ENCODE data around the gene NBEAL1. TPM values are rescaled to one million over a fixed set of nuclear protein-coding genes. Genes with fewer than 3 reads are reported as not detected.
"Not testable (repeated sequence)": the region's sequence is repeated elsewhere in the genome, so short reads cannot be mapped to it uniquely, and the experiment has no call there.

NBEAL1 gene
- total and polyA plus RNA-seq, 7 experiments from 2014 or later, result 6.2 to 15.9 (median 11.8) TPM

DNA sequence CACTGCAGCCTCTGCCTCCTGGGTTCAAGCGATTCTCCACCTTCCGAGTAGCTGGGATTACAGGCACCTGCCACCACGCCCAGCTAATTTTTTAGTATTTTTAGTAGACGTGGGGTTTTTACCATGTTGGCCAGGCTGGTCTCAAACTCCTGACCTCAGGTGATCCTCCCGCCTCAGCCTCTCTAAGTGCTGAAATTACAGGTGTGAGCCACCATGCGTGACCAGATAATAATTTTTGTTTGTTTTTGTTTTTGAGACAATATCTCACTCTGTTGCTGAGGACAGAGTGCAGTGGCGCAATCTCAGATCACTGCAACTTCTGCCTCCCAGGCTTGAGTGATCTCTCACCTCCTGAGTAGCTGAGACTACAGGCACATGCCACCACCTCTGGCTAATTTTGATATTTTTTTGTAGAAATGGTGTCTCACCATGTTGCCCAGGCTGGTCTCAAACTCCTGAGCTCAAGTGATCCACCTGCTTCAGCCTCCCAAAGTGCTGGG, 100.6 kb downstream of the NBEAL1 start:
- H3K9me3 Mint-ChIP-seq; H3K4me1 ChIP-seq (ENCODE audit: control insufficient read depth in 2 of 2, insufficient read depth in 2 of 2, low read length in 2 of 2); POLR2A ChIA-PET; H3K9me3 ChIP-seq (ENCODE audit: control insufficient read depth in 2 of 3, low read length in 3 of 3); intact Hi-C loops (cut with micrococcal nuclease); H3K4me3 Mint-ChIP-seq; H3K27ac ChIP-seq (ENCODE audit: low read depth, low read length); ATAC-seq; H3K27me3 ChIP-seq (ENCODE audit: control insufficient read depth in 2 of 2, insufficient read depth in 2 of 2, low read length in 2 of 2); H3K4me1 Mint-ChIP-seq; DNase-seq; H3K4me3 ChIP-seq (ENCODE audit: low read length); CTCF ChIA-PET; H3K27me3 Mint-ChIP-seq; H3K27ac Mint-ChIP-seq: not testable (repeated sequence)
- H3K36me3 ChIP-seq (ENCODE audit: control insufficient read depth in 2 of 3, insufficient read depth in 3 of 3, low read length in 3 of 3), result peaks cover 0 to 12% (median 0%) of the 10 kb centered on the region in 3 experiments
- H3K36me3 Mint-ChIP-seq, result peaks cover 4 to 30% (median 25%) of the 10 kb centered on the region in 5 donors

DNA sequence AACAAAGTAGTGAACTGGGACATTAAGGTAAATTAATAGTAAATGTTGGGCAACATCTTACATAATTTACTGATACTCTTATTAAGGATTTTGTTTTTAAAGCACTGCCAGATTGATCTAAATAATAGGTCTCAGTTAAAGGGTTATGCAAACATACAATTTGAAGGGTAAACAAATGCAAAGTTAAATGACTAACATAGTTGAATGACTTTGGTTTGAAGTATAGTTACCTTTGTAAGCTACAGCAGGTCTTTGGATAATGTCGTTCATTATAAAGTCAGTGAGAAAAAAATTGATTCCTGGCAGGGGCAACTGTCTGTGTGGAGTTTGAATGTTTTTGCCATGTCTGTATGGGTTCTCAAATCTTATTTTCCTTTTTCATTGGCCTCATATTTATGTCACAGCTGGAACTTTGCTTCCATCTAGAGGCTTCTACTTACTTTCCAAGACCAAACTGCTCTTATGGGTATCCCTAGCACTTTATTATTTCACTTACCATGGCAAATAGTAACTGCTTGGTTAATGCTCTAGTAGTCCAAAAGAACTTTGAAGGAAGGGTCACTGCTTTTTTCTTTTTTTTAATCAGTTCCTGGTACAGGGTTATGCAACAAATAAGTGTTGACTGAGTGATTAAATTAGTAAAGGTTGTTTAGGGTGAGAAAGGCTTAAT, 107.8 kb downstream of the NBEAL1 start:
- Histone ChIP-seq H3K4me1 (ENCODE audit: control insufficient read depth in 2 of 2, insufficient read depth in 2 of 2, low read length in 2 of 2) (no peaks in the 10 kb centered on the region), H3K4me3 (ENCODE audit: low read length) (no peak overlapping the region), H3K27me3 (ENCODE audit: control insufficient read depth in 2 of 2, insufficient read depth in 2 of 2, low read length in 2 of 2) (no peaks in the 10 kb centered on the region), H3K9me3 (ENCODE audit: control insufficient read depth in 2 of 3, low read length in 3 of 3) (no peaks in the 10 kb centered on the region), H3K36me3 (ENCODE audit: control insufficient read depth in 2 of 3, insufficient read depth in 3 of 3, low read length in 3 of 3) (no peaks in the 10 kb centered on the region), H3K27ac (ENCODE audit: low read depth, low read length) (no peak overlapping the region)
- POLR2A ChIA-PET, result interaction anchor here (0.5 kb wide), 1 partner anchor 592 kb away, joined by 4 read pairs; no protein-coding TSS in a partner anchor
- H3K4me3 Mint-ChIP-seq, result no peak overlapping the region
- DNase-seq (peak in 1 of 9 donors; percentile 2), ATAC-seq (no peak)
- no peaks in the 10 kb centered on the region for H3K4me1 Mint-ChIP-seq
- CTCF ChIA-PET, result interaction anchor here (0.6 kb wide), 1 partner anchor 54 kb away, joined by 3 read pairs; no protein-coding TSS in a partner anchor
- H3K36me3 Mint-ChIP-seq, result peaks cover 0 to 31% (median 5%) of the 10 kb centered on the region in 5 donors
- intact Hi-C loops (cut with micrococcal nuclease), result loop anchor here in 1 of 2 donors (1.0 to 10.0 kb wide), 2 partner anchors 291 to 548 kb away; no protein-coding TSS in a partner anchor
- H3K27ac Mint-ChIP-seq, result no peak overlapping the region
- no peaks in the 10 kb centered on the region for H3K9me3 Mint-ChIP-seq
- H3K27me3 Mint-ChIP-seq, result no peaks in the 10 kb centered on the region

DNA sequence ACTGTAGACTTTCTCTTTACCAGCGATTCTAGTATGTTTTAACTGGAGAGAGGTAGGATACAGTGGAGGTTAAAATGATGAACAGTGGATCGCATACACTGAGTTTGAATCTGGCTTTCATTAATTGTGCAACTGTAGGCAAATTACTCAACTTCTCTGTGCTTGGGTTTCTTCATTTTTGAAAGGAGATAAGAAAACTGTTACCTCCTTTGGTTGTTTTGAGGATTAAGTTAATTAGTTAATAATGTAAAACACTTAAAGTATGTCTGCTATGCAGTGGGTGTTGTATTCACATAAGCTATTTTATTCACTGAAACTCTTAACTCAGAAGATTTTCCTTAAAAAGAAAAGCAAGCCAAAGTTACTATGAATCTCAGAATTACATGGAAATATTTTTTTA, 112.3 kb downstream of the NBEAL1 start:
- Histone ChIP-seq H3K27me3 (ENCODE audit: control insufficient read depth in 2 of 2, insufficient read depth in 2 of 2, low read length in 2 of 2) (no peaks in the 10 kb centered on the region), H3K27ac (ENCODE audit: low read depth, low read length) (no peak overlapping the region), H3K36me3 (ENCODE audit: control insufficient read depth in 2 of 3, insufficient read depth in 3 of 3, low read length in 3 of 3) (no peaks in the 10 kb centered on the region), H3K9me3 (ENCODE audit: control insufficient read depth in 2 of 3, low read length in 3 of 3) (no peaks in the 10 kb centered on the region), H3K4me1 (ENCODE audit: control insufficient read depth in 2 of 2, insufficient read depth in 2 of 2, low read length in 2 of 2) (no peaks in the 10 kb centered on the region), H3K4me3 (ENCODE audit: low read length) (no peak overlapping the region)
- no peak for ATAC-seq
- intact Hi-C loops (cut with micrococcal nuclease), result loop anchor here in 1 of 2 donors (10.0 kb wide), 1 partner anchor 552 kb away; no protein-coding TSS in a partner anchor
- H3K27me3 Mint-ChIP-seq, result no peaks in the 10 kb centered on the region
- no peak for DNase-seq
- H3K9me3 Mint-ChIP-seq, result no peaks in the 10 kb centered on the region
- ChIA-PET CTCF (interaction anchor here (0.6 kb wide), 1 partner anchor 9 kb away, joined by 3 read pairs; no protein-coding TSS in a partner anchor), POLR2A (no interaction called here)
- peaks cover 0 to 33% (median 11%) of the 10 kb centered on the region in 5 donors for H3K36me3 Mint-ChIP-seq
- H3K4me1 Mint-ChIP-seq, result no peaks in the 10 kb centered on the region
- peak overlapping the region in 1 of 9 donors; percentile 14 for H3K27ac Mint-ChIP-seq
- H3K4me3 Mint-ChIP-seq, result no peak overlapping the region

DNA sequence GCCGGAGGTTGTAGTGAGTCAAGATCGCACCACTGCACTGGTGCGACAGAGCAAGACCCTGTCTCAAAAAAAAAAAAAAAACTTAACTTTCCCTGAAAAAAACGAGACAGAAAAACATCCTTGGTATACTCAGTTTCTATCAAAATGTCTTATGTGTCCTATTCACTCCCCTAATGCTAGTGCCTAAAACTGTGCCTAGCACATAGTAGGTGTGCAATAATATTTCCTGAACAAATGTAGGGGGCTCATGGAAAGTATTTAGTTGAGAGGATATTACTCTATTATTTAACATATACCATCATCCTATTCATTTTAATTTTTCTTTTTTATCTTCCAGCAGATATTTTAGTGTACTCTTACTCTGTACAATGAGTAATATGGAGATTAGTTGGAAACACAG, 120.4 kb downstream of the NBEAL1 start:
- no peak overlapping the region for H3K27ac Mint-ChIP-seq

DNA sequence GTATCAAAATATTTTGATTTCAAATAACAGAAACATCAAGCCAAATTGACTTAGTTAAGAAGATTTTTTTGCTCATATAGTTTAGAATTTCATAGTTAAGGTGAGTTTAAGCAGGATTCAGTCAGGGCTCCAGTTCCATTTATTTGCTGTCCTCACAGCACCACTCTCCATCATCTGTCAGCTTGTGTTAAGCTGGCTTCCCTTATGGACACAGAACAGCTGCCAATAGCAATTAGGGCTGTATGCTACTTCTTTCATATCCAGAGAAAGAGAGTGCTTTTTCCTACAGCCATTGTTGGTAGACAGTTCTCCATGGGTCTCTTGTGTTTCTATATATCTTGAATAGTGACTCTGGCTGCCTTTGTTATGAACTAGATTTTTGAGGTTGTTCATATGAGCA, 128.7 kb downstream of the NBEAL1 start:
- H3K4me1 Mint-ChIP-seq, result no peaks in the 10 kb centered on the region
- intact Hi-C loops (cut with micrococcal nuclease), result no loop called here
- H3K9me3 Mint-ChIP-seq, result no peaks in the 10 kb centered on the region
- H3K36me3 Mint-ChIP-seq, result peaks cover 0 to 14% (median 8%) of the 10 kb centered on the region in 5 donors
- DNase-seq, result no peak
- H3K27me3 ChIP-seq (ENCODE audit: control insufficient read depth in 2 of 2, insufficient read depth in 2 of 2, low read length in 2 of 2), result no peaks in the 10 kb centered on the region
- H3K36me3 ChIP-seq (ENCODE audit: control insufficient read depth in 2 of 3, insufficient read depth in 3 of 3, low read length in 3 of 3), result no peaks in the 10 kb centered on the region
- no peak overlapping the region for H3K27ac Mint-ChIP-seq
- no peaks in the 10 kb centered on the region for H3K4me1 ChIP-seq (ENCODE audit: control insufficient read depth in 2 of 2, insufficient read depth in 2 of 2, low read length in 2 of 2)
- H3K27ac ChIP-seq (ENCODE audit: low read depth, low read length), result no peak overlapping the region
- no peaks in the 10 kb centered on the region for H3K27me3 Mint-ChIP-seq
- H3K4me3 ChIP-seq (ENCODE audit: low read length), result no peak overlapping the region
- no peak for ATAC-seq
- CTCF ChIA-PET, result no interaction called here
- no peak overlapping the region for H3K4me3 Mint-ChIP-seq
- H3K9me3 ChIP-seq (ENCODE audit: control insufficient read depth in 2 of 3, low read length in 3 of 3), result no peaks in the 10 kb centered on the region
- POLR2A ChIA-PET, result no interaction called here

More for the DNA sequence above, 120.4 kb downstream of the NBEAL1 start:
- DNase-seq (no peak), ATAC-seq (no peak)
- Histone ChIP-seq H3K27me3 (ENCODE audit: control insufficient read depth in 2 of 2, insufficient read depth in 2 of 2, low read length in 2 of 2) (no peaks in the 10 kb centered on the region), H3K4me1 (ENCODE audit: control insufficient read depth in 2 of 2, insufficient read depth in 2 of 2, low read length in 2 of 2) (no peaks in the 10 kb centered on the region), H3K36me3 (ENCODE audit: control insufficient read depth in 2 of 3, insufficient read depth in 3 of 3, low read length in 3 of 3) (no peaks in the 10 kb centered on the region), H3K9me3 (ENCODE audit: control insufficient read depth in 2 of 3, low read length in 3 of 3) (no peaks in the 10 kb centered on the region), H3K4me3 (ENCODE audit: low read length) (no peak overlapping the region), H3K27ac (ENCODE audit: low read depth, low read length) (no peak overlapping the region)
- Mint-ChIP-seq H3K4me3 (no peak overlapping the region), H3K27me3 (no peaks in the 10 kb centered on the region), H3K36me3 (peaks cover 0 to 25% (median 0%) of the 10 kb centered on the region in 5 donors), H3K9me3 (no peaks in the 10 kb centered on the region), H3K4me1 (no peaks in the 10 kb centered on the region)
- CTCF ChIA-PET, result no interaction called here
- POLR2A ChIA-PET, result no interaction called here
- intact Hi-C loops (cut with micrococcal nuclease), result no loop called here

DNA sequence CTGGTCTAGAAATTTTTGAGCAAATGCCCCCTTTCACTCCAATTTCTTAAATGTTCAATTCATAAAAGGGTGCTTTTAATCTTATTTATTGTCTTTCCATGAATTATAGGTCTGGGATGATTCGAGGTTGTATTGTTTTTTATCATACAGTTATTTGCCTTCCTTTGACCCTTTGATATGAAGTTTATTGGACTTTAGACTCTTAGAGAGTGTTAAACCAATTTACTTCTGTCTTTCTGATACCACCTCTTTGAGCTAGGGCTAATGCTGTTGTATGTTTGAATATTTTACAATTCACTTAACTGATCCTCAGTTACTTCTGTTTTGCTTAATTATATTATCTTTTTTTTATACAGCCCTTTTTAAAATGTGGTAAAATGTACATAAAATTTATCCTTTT, 134.5 kb downstream of the NBEAL1 start:
- Histone ChIP-seq H3K4me1 (ENCODE audit: control insufficient read depth in 2 of 2, insufficient read depth in 2 of 2, low read length in 2 of 2) (no peaks in the 10 kb centered on the region), H3K9me3 (ENCODE audit: control insufficient read depth in 2 of 3, low read length in 3 of 3) (no peaks in the 10 kb centered on the region), H3K27me3 (ENCODE audit: control insufficient read depth in 2 of 2, insufficient read depth in 2 of 2, low read length in 2 of 2) (no peaks in the 10 kb centered on the region), H3K36me3 (ENCODE audit: control insufficient read depth in 2 of 3, insufficient read depth in 3 of 3, low read length in 3 of 3) (no peaks in the 10 kb centered on the region), H3K27ac (ENCODE audit: low read depth, low read length) (no peak overlapping the region), H3K4me3 (ENCODE audit: low read length) (no peak overlapping the region)
- H3K4me3 Mint-ChIP-seq, result no peak overlapping the region
- no peak for ATAC-seq
- H3K27ac Mint-ChIP-seq, result no peak overlapping the region
- ChIA-PET POLR2A (no interaction called here), CTCF (no interaction called here)
- intact Hi-C loops (cut with micrococcal nuclease), result no loop called here
- peaks cover 8 to 32% (median 15%) of the 10 kb centered on the region in 5 donors for H3K36me3 Mint-ChIP-seq
- peaks cover 0 to 1% (median 0%) of the 10 kb centered on the region in 11 donors for H3K9me3 Mint-ChIP-seq
- H3K4me1 Mint-ChIP-seq, result no peaks in the 10 kb centered on the region
- DNase-seq, result no peak
- no peaks in the 10 kb centered on the region for H3K27me3 Mint-ChIP-seq
